GM23338 (cell line): Measurements from ENCODE around the gene TMEM167B. TPM values are rescaled to one million over a fixed set of nuclear protein-coding genes. Genes with fewer than 3 reads are reported as not detected.

Source experiments
- ATAC-seq: fragments of 200-7000 bp; cut with Tn5 transposase; 3 replicates; pipeline ENCODE4 v1.9.1; 2020
- DNase-seq: peaks from one replicate; pipeline ENCODE4 v3.0.0-alpha.2; 2015; ENCODE audit warnings: low spot score
- H2AFZ ChIP-seq: fragments of 200-600 bp; sonication (generic); 2 replicates; pipeline ENCODE4 v1.8.0; 2016; ENCODE audit warnings: antibody characterized with exemption, mild to moderate bottlenecking, moderate library complexity
- H3F3A ChIP-seq: fragments of 200-600 bp; sonication (generic); replicated peaks from 2 replicates; pipeline ENCODE4 v1.8.0; 2017; ENCODE audit warnings: antibody characterized with exemption, mixed run types, low read depth
- H3K27ac ChIP-seq: fragments of 200-600 bp; sonication (generic); 2 replicates; pipeline ENCODE4 v1.6.1; 2016; ENCODE audit warnings: low read depth
- H3K27me3 ChIP-seq: fragments of 200-600 bp; sonication (generic); 2 replicates; pipeline ENCODE4 v1.8.0; 2016; ENCODE audit warnings: mild to moderate bottlenecking, mixed run types, moderate library complexity; ENCODE audit not compliant: insufficient read depth
- H3K36me3 ChIP-seq: fragments of 200-600 bp; sonication (generic); 2 replicates; pipeline ENCODE4 v1.8.0; 2016; ENCODE audit warnings: mild to moderate bottlenecking; ENCODE audit not compliant: insufficient read depth
- H3K4me1 ChIP-seq: fragments of 200-600 bp; sonication (generic); 2 replicates; pipeline ENCODE4 v1.8.0; 2016; ENCODE audit warnings: mild to moderate bottlenecking, moderate library complexity; ENCODE audit not compliant: insufficient read depth
- H3K4me2 ChIP-seq: fragments of 200-600 bp; sonication (generic); 2 replicates; pipeline ENCODE4 v1.7.1; 2017; ENCODE audit warnings: mixed run types
- H3K4me3 ChIP-seq: fragments of 200-600 bp; sonication (generic); 2 replicates; pipeline ENCODE4 v1.6.1; 2016; ENCODE audit warnings: mixed run types
- H3K79me2 ChIP-seq: fragments of 200-600 bp; sonication (generic); replicated peaks from 2 replicates; pipeline ENCODE4 v1.8.0; 2017; ENCODE audit warnings: mild to moderate bottlenecking; ENCODE audit not compliant: insufficient read depth
- H3K9me2 ChIP-seq: fragments of 200-600 bp; sonication (generic); 2 replicates; pipeline ENCODE4 v1.8.0; 2017; ENCODE audit not compliant: insufficient read depth
- H4K20me1 ChIP-seq: fragments of 200-600 bp; sonication (generic); replicated peaks from 2 replicates; pipeline ENCODE4 v1.8.0; 2017; ENCODE audit warnings: mild to moderate bottlenecking; ENCODE audit not compliant: insufficient read depth
- H3K27ac Mint-ChIP-seq: 2 replicates; pipeline ENCODE4 v1.8.0; 2020; ENCODE audit warnings: inconsistent platforms, mild to moderate bottlenecking, moderate library complexity, mixed read lengths
- H3K27me3 Mint-ChIP-seq: 3 replicates; pipeline ENCODE4 v1.8.0; 2022; ENCODE audit warnings: low read depth, mild to moderate bottlenecking, moderate library complexity, mixed read lengths, inconsistent platforms; ENCODE audit not compliant: insufficient read depth, poor library complexity
- H3K36me3 Mint-ChIP-seq: 3 replicates; pipeline ENCODE4 v1.8.0; 2021; ENCODE audit warnings: low read depth, mild to moderate bottlenecking, inconsistent platforms, moderate library complexity, mixed read lengths
- H3K4me1 Mint-ChIP-seq: 3 replicates; pipeline ENCODE4 v1.8.0; 2020; ENCODE audit warnings: mild to moderate bottlenecking, inconsistent platforms, mixed read lengths
- H3K4me3 Mint-ChIP-seq: 3 replicates; pipeline ENCODE4 v1.8.0; 2021; ENCODE audit warnings: moderate library complexity, mild to moderate bottlenecking, inconsistent platforms, mixed read lengths
- H3K9me3 Mint-ChIP-seq: 3 replicates; pipeline ENCODE4 v1.8.0; 2020; ENCODE audit warnings: moderate library complexity, mild to moderate bottlenecking, inconsistent platforms, mixed read lengths
- CTCF ChIP-seq, 2 experiments: fragments of 200-600 bp in 1 of 2; sonication (generic) in 1 of 2; conservative IDR thresholded peaks; 2 replicates each; pipeline versions ENCODE4 v1.5.1 to v1.6.1; 2016 to 2017; ENCODE audit warnings: antibody characterized with exemption in 2 of 2, low read depth in 2 of 2, mild to moderate bottlenecking in 2 of 2, moderate library complexity in 1 of 2
- ETS1 ChIP-seq: IDR thresholded peaks from 2 replicates; pipeline ENCODE4 v1.6.1; 2016; ENCODE audit warnings: antibody characterized with exemption
- EZH2 ChIP-seq: fragments of 200-600 bp; sonication (generic); IDR thresholded peaks from one replicate; pipeline ENCODE4 v1.8.0; 2017; ENCODE audit warnings: antibody characterized with exemption, mild to moderate bottlenecking, low read depth; ENCODE audit not compliant: unreplicated experiment
- EZH2phosphoT487 ChIP-seq: fragments of 200-600 bp; sonication (generic); IDR thresholded peaks from one replicate; pipeline ENCODE4 v1.8.1; 2018; ENCODE audit warnings: antibody characterized with exemption; ENCODE audit not compliant: unreplicated experiment
- JUNB ChIP-seq: IDR thresholded peaks from one replicate; pipeline ENCODE4 v1.6.1; 2016; ENCODE audit warnings: antibody characterized with exemption; ENCODE audit not compliant: unreplicated experiment
- NANOG ChIP-seq: IDR thresholded peaks from 2 replicates; pipeline ENCODE4 v1.6.1; 2016; ENCODE audit warnings: antibody characterized with exemption, borderline replicate concordance
- POLR2AphosphoS5 ChIP-seq: IDR thresholded peaks from 2 replicates; pipeline ENCODE4 v1.6.1; 2016; ENCODE audit warnings: antibody characterized with exemption, low read depth
- REST ChIP-seq: IDR thresholded peaks from one replicate; pipeline ENCODE4 v1.6.1; 2018; ENCODE audit warnings: antibody characterized with exemption; ENCODE audit not compliant: unreplicated experiment
- ZNF114 ChIP-seq: fragments of 250-450 bp; sonication (Bioruptor Pico); IDR thresholded peaks from 2 replicates; pipeline ENCODE4 v1.5.0; 2020; ENCODE audit warnings: mild to moderate bottlenecking, moderate library complexity
- polyA plus RNA-seq: library from polyadenylated mRNA; unstranded; fragments of >200 nt; fragmentation: Nextera tagmentation; extraction: Ambion mirVana; gene quantifications from 2 replicates; pipeline ENCODE4 v1.2.1, GENCODE V29; 2016
- total RNA-seq: library from RNA; depleted of rRNA; stranded (reverse); fragments of >200 nt; shearing (Covaris generic); gene quantifications from 2 replicates; pipeline ENCODE4 v1.2.3, GENCODE V29; 2014

TMEM167B gene
- total and polyA plus RNA-seq, 2 experiments from 2014 or later, result 9.8 to 10.7 TPM

- Histone ChIP-seq H3F3A (no peaks in the 10 kb centered on the region), H3K27ac (no peak overlapping the region), H3K79me2 (no peaks in the 10 kb centered on the region), H3K4me1 (no peaks in the 10 kb centered on the region), H4K20me1 (no peaks in the 10 kb centered on the region), H3K4me2 (no peak overlapping the region), H3K9me2 (no peaks in the 10 kb centered on the region), H2AFZ (no peak overlapping the region), H3K36me3 (no peaks in the 10 kb centered on the region), H3K4me3 (no peak overlapping the region), H3K27me3 (no peaks in the 10 kb centered on the region)
- peaks cover 2% of the 10 kb centered on the region; the same call in 1 of the 3 replicates for H3K4me1 Mint-ChIP-seq
- H3K4me3 Mint-ChIP-seq, result no peak overlapping the region
- DNase-seq (no peak), ATAC-seq (no peak)
- TF ChIP-seq NANOG (no peak), JUNB (no peak), CTCF (conservative IDR thresholded peaks at IDR 0.05; ENCODE audit: low read depth in 2 of 2) (no peak), ETS1 (no peak), EZH2 (no peak)
- H3K36me3 Mint-ChIP-seq, result no peaks in the 10 kb centered on the region
- H3K9me3 Mint-ChIP-seq, result no peaks in the 10 kb centered on the region
- no peak overlapping the region for H3K27ac Mint-ChIP-seq
- peaks cover 1% of the 10 kb centered on the region for H3K27me3 Mint-ChIP-seq
Observed at GRCh38 chr1:109133815-109134214, 43.3 kb downstream of the TMEM167B start.

- H3K4me1 ChIP-seq, result no peaks in the 10 kb centered on the region
- TF ChIP-seq NANOG, result no peak
- no peak for TF ChIP-seq EZH2
- TF ChIP-seq REST, result no peak
- TF ChIP-seq EZH2phosphoT487, result no peak
- TF ChIP-seq POLR2AphosphoS5, result no peak
- TF ChIP-seq ETS1, result no peak
- TF ChIP-seq ZNF114 (CRISPR knock-in tag), result no peak
- no peak for DNase-seq
- Mint-ChIP-seq H3K36me3 (no peaks in the 10 kb centered on the region), H3K27me3 (peaks cover 1% of the 10 kb centered on the region), H3K4me1 (peaks cover 2% of the 10 kb centered on the region; the same call in 1 of the 3 replicates), H3K27ac (no peak overlapping the region), H3K4me3 (no peak overlapping the region), H3K9me3 (no peaks in the 10 kb centered on the region)
- H3K4me2 ChIP-seq, result no peak overlapping the region
- H3K9me2 ChIP-seq, result no peaks in the 10 kb centered on the region
- no peak overlapping the region for H3K4me3 ChIP-seq
- no peak overlapping the region for H3K27ac ChIP-seq
- no peaks in the 10 kb centered on the region for H4K20me1 ChIP-seq
- H3K36me3 ChIP-seq, result no peaks in the 10 kb centered on the region
- no peak for ATAC-seq
- no peak overlapping the region for H2AFZ ChIP-seq
- H3K27me3 ChIP-seq, result no peaks in the 10 kb centered on the region
- no peaks in the 10 kb centered on the region for H3F3A ChIP-seq
- H3K79me2 ChIP-seq, result no peaks in the 10 kb centered on the region
Observed at GRCh38 chr1:109134423-109134822, 43.9 kb downstream of the TMEM167B start.
